HEK293 (cell line): ENCODE data around the gene NOX5.

ENCODE experiments used
- CTCF ChIA-PET: fragments of 350-600 bp; formaldehyde crosslinking; extraction: SDS; loops from one replicate; lab custom pipeline; 2021; ENCODE audit warnings: antibody characterized with exemption; lab: Yijun Ruan, JAX
- POLR2A ChIA-PET: fragments of 300-600 bp; formaldehyde crosslinking; extraction: SDS; loops from one replicate; lab custom pipeline; 2020; ENCODE audit warnings: antibody characterized with exemption, inconsistent platforms; lab: Yijun Ruan, JAX
- H3K27ac ChIP-seq: fragments of 200-500 bp; sonication (Bioruptor generic); 2 replicates; pipeline ENCODE4 v1.5.1; 2014; ENCODE audit warnings: low read depth, low read length, control low read depth, inconsistent platforms; ENCODE audit errors: extremely low read depth
- H3K36me3 ChIP-seq, 2 experiments: fragments of 200-500 bp in 1 of 2; sonication (Bioruptor generic) in 1 of 2; 1 replicate in 1 of 2; 2 replicates in 1 of 2; pipeline ENCODE4 v1.5.1; 2014 to 2017; ENCODE audit warnings: inconsistent platforms in 2 of 2, low read length in 2 of 2; ENCODE audit not compliant: control insufficient read depth in 2 of 2, insufficient read depth in 1 of 2
- H3K4me1 ChIP-seq: fragments of 200-500 bp; sonication (Bioruptor generic); 2 replicates; pipeline ENCODE4 v1.5.1; 2014; ENCODE audit warnings: mild to moderate bottlenecking, low read length, inconsistent platforms; ENCODE audit not compliant: control insufficient read depth, insufficient read depth
- H3K4me3 ChIP-seq: 2 replicates; pipeline ENCODE4 v1.5.1; 2011; ENCODE audit warnings: low read depth, mild to moderate bottlenecking, control low read depth, low read length, moderate library complexity
- H3K9me3 ChIP-seq: fragments of 200-500 bp; sonication (Bioruptor generic); 2 replicates; pipeline ENCODE4 v1.5.1; 2014; ENCODE audit warnings: low read depth, low read length, inconsistent platforms; ENCODE audit not compliant: control insufficient read depth, insufficient read depth
- KLF1 ChIP-seq: fragments of 450-650 bp; formaldehyde crosslinking; IDR thresholded peaks from 2 replicates; pipeline ENCODE4 v1.5.1; 2016; ENCODE audit warnings: missing biosample characterization, missing genetic modification characterization
- KLF16 ChIP-seq: fragments of 450-650 bp; formaldehyde crosslinking; IDR thresholded peaks from 2 replicates; pipeline ENCODE4 v1.5.1; 2017; ENCODE audit warnings: missing biosample characterization, missing genetic modification characterization
- SP3 ChIP-seq: fragments of 450-650 bp; formaldehyde crosslinking; IDR thresholded peaks from 2 replicates; pipeline ENCODE4 v1.5.1; 2016; ENCODE audit warnings: missing biosample characterization, missing genetic modification characterization
- TRIM28 ChIP-seq: IDR thresholded peaks from 2 replicates; pipeline ENCODE4 v1.6.1; 2011; ENCODE audit warnings: low read length, control low read depth, borderline replicate concordance
- ZBTB1 ChIP-seq: fragments of 450-650 bp; formaldehyde crosslinking; IDR thresholded peaks from 2 replicates; pipeline ENCODE4 v1.5.1; 2016; ENCODE audit warnings: missing biosample characterization, missing genetic modification characterization
- ZBTB21 ChIP-seq: fragments of 450-650 bp; formaldehyde crosslinking; IDR thresholded peaks from 2 replicates; pipeline ENCODE4 v1.5.1; 2017; ENCODE audit warnings: missing biosample characterization, missing genetic modification characterization
- ZFP69B ChIP-seq: fragments of 450-650 bp; formaldehyde crosslinking; IDR thresholded peaks from 2 replicates; pipeline ENCODE4 v1.5.1; 2016; ENCODE audit warnings: missing biosample characterization, missing genetic modification characterization
- ZNF146 ChIP-seq: fragments of 450-650 bp; formaldehyde crosslinking; IDR thresholded peaks from 2 replicates; pipeline ENCODE4 v1.5.1; 2016; ENCODE audit warnings: missing biosample characterization, missing genetic modification characterization
- ZNF174 ChIP-seq: fragments of 450-650 bp; formaldehyde crosslinking; IDR thresholded peaks from 2 replicates; pipeline ENCODE4 v1.5.0; 2017; ENCODE audit warnings: missing biosample characterization, mild to moderate bottlenecking, missing genetic modification characterization
- ZNF202 ChIP-seq: fragments of 450-650 bp; formaldehyde crosslinking; IDR thresholded peaks from 2 replicates; pipeline ENCODE4 v1.5.1; 2016; ENCODE audit warnings: missing biosample characterization, missing genetic modification characterization, borderline replicate concordance
- ZNF221 ChIP-seq: fragments of 450-650 bp; formaldehyde crosslinking; IDR thresholded peaks from 2 replicates; pipeline ENCODE4 v1.5.1; 2017; ENCODE audit warnings: missing biosample characterization, missing genetic modification characterization, borderline replicate concordance
- ZNF223 ChIP-seq: fragments of 450-650 bp; formaldehyde crosslinking; IDR thresholded peaks from 2 replicates; pipeline ENCODE4 v1.5.1; 2016; ENCODE audit warnings: missing biosample characterization, missing genetic modification characterization
- ZNF391 ChIP-seq: fragments of 450-650 bp; formaldehyde crosslinking; IDR thresholded peaks from 2 replicates; pipeline ENCODE4 v1.5.1; 2016; ENCODE audit warnings: low read depth, missing biosample characterization, missing genetic modification characterization, borderline replicate concordance
- ZNF510 ChIP-seq: fragments of 450-650 bp; formaldehyde crosslinking; IDR thresholded peaks from 2 replicates; pipeline ENCODE4 v1.5.1; 2018; ENCODE audit warnings: mild to moderate bottlenecking, missing genetic modification characterization, missing biosample characterization; ENCODE audit not compliant: insufficient replicate concordance
- ZNF555 ChIP-seq: fragments of 450-650 bp; formaldehyde crosslinking; conservative IDR thresholded peaks from 2 replicates; pipeline ENCODE4 v1.5.1; 2017; ENCODE audit warnings: missing biosample characterization, mild to moderate bottlenecking, missing genetic modification characterization, inconsistent platforms
- ZNF639 ChIP-seq: fragments of 450-650 bp; formaldehyde crosslinking; IDR thresholded peaks from 2 replicates; pipeline ENCODE4 v1.5.1; 2016; ENCODE audit warnings: missing biosample characterization, missing genetic modification characterization
- ZNF701 ChIP-seq: fragments of 450-650 bp; formaldehyde crosslinking; IDR thresholded peaks from 2 replicates; pipeline ENCODE4 v1.5.1; 2016; ENCODE audit warnings: missing biosample characterization, missing genetic modification characterization
- ZNF785 ChIP-seq: fragments of 450-650 bp; formaldehyde crosslinking; IDR thresholded peaks from 2 replicates; pipeline ENCODE4 v1.5.1; 2016; ENCODE audit warnings: missing biosample characterization, missing genetic modification characterization
- ZNF830 ChIP-seq: fragments of 450-650 bp; IDR thresholded peaks from 2 replicates; pipeline ENCODE4 v1.5.0; 2018; ENCODE audit warnings: missing biosample characterization, missing genetic modification characterization, low read depth, mild to moderate bottlenecking, moderate library complexity
- TF ChIP-seq, protein P1 (sequence below): fragments of 450-650 bp; formaldehyde crosslinking; IDR thresholded peaks from 2 replicates; pipeline ENCODE4 v1.5.1; 2017; ENCODE audit warnings: missing biosample characterization, missing genetic modification characterization
- TF ChIP-seq, protein P2 (sequence below): fragments of 450-650 bp; formaldehyde crosslinking; conservative IDR thresholded peaks from 2 replicates; pipeline ENCODE4 v1.5.1; 2016; ENCODE audit warnings: low read depth, missing biosample characterization, missing genetic modification characterization

Gene NOX5

DNA sequence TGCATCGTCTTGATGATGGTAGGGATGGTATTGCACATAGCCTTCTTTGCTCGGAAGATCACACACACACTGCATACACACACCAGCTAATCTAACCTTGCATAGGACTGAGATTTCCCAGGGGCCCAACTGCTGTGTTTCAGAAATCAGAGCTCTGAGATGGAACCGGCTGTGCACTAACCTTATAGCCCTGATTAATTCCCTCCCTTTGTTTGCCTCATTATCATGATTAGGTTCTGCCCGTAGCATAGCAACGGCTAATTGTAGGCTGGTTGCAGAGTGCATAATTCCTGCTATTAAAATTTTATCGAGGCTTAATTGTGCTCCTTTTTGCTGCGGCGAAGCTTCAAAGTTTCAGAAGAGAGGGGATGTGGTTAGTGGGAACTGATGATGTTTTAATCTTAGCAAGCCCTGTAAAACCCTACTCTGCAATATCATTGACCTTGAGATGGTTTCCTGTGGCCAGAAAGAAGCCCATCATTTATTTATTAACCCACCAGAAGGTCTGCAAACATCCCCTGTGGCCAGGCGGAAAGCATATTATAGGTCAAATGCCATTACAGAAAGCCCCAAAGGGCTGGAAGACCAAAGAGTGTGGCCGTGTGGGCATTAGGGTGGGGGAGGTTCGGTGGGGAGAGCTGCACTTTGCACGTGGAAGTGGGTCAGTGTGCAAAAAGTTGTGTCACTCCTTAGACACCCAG lies 89.7 kb downstream of the NOX5 start:
- H3K27ac ChIP-seq, result no peak overlapping the region
- ChIA-PET CTCF (interaction anchor here (0.6 kb wide), 1 partner anchor 104 kb away, joined by 3 read pairs; no protein-coding TSS in a partner anchor), POLR2A (no interaction called here)
- H3K4me1 ChIP-seq, result no peaks in the 10 kb centered on the region
- no peaks in the 10 kb centered on the region for H3K9me3 ChIP-seq
- no peak for TF ChIP-seq ZNF174 (tag by site-specific recombination)
- no peak for TF ChIP-seq ZNF223 (tag by site-specific recombination)
- no peak for TF ChIP-seq ZNF639 (tag by site-specific recombination)
- TF ChIP-seq ZFP69B (tag by site-specific recombination), result no peak
- no peaks in the 10 kb centered on the region for H3K36me3 ChIP-seq
- no peak overlapping the region for H3K4me3 ChIP-seq

DNA sequence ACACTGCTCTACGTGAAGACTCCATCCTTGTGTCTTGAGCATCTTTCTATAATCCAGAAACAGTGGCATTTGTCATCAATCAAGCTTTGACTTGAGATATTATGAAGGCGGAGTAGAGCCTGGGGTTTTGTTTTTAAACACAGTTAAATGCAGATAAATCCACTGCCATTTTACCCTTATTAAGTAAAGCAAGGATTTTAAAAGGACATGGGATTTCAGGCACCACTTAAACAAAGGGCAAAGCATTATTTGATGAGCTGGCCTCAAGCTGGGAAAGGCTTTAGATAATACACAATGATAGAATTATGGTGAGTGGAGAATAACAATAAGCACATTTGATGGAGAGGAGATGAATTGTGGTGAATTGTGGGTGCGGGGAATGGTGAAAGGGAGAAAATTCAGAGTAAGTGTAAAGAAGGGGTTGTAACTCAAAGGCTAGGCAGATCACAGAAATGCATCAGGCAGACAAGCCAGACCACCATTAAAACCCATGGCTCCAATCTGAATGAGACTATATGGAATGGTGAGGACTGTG lies 91.0 kb downstream of the NOX5 start:
- POLR2A ChIA-PET, result interaction anchor here (1.5 kb wide), 1 partner anchor 55 kb away, joined by 3 read pairs; the partner anchor contains the start of gene GLCE
- Histone ChIP-seq H3K4me3 (no peak overlapping the region), H3K27ac (no peak overlapping the region), H3K4me1 (no peaks in the 10 kb centered on the region), H3K9me3 (no peaks in the 10 kb centered on the region), H3K36me3 (no peaks in the 10 kb centered on the region)
- TF ChIP-seq ZNF146 (tag by site-specific recombination), result no peak
- no peak for TF ChIP-seq TRIM28
- TF ChIP-seq ZBTB21, result no peak
- TF ChIP-seq ZNF202 (tag by site-specific recombination), result no peak
- TF ChIP-seq ZNF391 (tag by site-specific recombination), result no peak
- TF ChIP-seq ZNF785, result no peak
- TF ChIP-seq ZNF830 (tag by site-specific recombination), result no peak
- no peak for TF ChIP-seq KLF16 (tag by site-specific recombination)
- TF ChIP-seq ZBTB1, result no peak
- TF ChIP-seq, protein P1, sequence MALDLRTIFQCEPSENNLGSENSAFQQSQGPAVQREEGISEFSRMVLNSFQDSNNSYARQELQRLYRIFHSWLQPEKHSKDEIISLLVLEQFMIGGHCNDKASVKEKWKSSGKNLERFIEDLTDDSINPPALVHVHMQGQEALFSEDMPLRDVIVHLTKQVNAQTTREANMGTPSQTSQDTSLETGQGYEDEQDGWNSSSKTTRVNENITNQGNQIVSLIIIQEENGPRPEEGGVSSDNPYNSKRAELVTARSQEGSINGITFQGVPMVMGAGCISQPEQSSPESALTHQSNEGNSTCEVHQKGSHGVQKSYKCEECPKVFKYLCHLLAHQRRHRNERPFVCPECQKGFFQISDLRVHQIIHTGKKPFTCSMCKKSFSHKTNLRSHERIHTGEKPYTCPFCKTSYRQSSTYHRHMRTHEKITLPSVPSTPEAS (tag by site-specific recombination), result no peak
- no peak for TF ChIP-seq SP3 (tag by site-specific recombination)
- TF ChIP-seq KLF1 (tag by site-specific recombination), result no peak
- no peak for TF ChIP-seq ZNF555 (tag by site-specific recombination)
- TF ChIP-seq ZNF510, result no peak
- TF ChIP-seq ZNF221 (tag by site-specific recombination), result no peak
- TF ChIP-seq, protein P2, sequence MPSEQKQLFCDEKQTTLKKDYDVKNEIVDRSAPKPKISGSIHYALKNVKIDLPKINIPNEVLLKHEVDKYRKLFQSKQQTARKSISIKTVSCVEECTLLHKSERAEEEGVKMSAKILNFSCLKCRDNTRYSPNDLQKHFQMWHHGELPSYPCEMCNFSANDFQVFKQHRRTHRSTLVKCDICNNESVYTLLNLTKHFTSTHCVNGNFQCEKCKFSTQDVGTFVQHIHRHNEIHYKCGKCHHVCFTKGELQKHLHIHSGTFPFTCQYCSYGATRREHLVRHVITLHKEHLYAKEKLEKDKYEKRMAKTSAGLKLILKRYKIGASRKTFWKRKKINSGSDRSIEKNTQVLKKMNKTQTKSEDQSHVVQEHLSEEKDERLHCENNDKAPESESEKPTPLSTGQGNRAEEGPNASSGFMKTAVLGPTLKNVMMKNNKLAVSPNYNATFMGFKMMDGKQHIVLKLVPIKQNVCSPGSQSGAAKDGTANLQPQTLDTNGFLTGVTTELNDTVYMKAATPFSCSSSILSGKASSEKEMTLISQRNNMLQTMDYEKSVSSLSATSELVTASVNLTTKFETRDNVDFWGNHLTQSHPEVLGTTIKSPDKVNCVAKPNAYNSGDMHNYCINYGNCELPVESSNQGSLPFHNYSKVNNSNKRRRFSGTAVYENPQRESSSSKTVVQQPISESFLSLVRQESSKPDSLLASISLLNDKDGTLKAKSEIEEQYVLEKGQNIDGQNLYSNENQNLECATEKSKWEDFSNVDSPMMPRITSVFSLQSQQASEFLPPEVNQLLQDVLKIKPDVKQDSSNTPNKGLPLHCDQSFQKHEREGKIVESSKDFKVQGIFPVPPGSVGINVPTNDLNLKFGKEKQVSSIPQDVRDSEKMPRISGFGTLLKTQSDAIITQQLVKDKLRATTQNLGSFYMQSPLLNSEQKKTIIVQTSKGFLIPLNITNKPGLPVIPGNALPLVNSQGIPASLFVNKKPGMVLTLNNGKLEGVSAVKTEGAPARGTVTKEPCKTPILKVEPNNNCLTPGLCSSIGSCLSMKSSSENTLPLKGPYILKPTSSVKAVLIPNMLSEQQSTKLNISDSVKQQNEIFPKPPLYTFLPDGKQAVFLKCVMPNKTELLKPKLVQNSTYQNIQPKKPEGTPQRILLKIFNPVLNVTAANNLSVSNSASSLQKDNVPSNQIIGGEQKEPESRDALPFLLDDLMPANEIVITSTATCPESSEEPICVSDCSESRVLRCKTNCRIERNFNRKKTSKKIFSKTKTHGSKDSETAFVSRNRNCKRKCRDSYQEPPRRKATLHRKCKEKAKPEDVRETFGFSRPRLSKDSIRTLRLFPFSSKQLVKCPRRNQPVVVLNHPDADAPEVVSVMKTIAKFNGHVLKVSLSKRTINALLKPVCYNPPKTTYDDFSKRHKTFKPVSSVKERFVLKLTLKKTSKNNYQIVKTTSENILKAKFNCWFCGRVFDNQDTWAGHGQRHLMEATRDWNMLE, result no peak
- TF ChIP-seq ZNF701 (tag by site-specific recombination), result no peak
- CTCF ChIA-PET, result interaction anchor here (0.8 to 1.6 kb wide), 2 partner anchors 10 to 47 kb away, joined by 3 to 4 read pairs; no protein-coding TSS in a partner anchor
